HS-27A (cell line): ENCODE data around the gene MYO1B.

ENCODE experiments used
- DNase-seq: peaks from one replicate; pipeline ENCODE4 v3.0.0-alpha.2; 2012; ENCODE audit warnings: low read depth, missing footprints

Gene MYO1B

GRCh38 chr2:191262436-191262835 lies 17.2 kb downstream of the MYO1B start:
- no peak for DNase-seq

GRCh38 chr2:191263050-191263449 lies 17.8 kb downstream of the MYO1B start:
- no peak for DNase-seq

GRCh38 chr2:191264647-191265081 lies 19.5 kb downstream of the MYO1B start:
- DNase-seq: no peak

- DNase-seq: no peak
These were observed 20.3 kb downstream of the MYO1B start for GRCh38 chr2:191265311-191266170.

- no peak for DNase-seq
These were observed 21.0 kb downstream of the MYO1B start for GRCh38 chr2:191266201-191266600.

- no peak for DNase-seq
These were observed 23.4 kb downstream of the MYO1B start for GRCh38 chr2:191268596-191268995.

- DNase-seq: no peak
These were observed 25.3 kb downstream of the MYO1B start for GRCh38 chr2:191270306-191271161.

GRCh38 chr2:191272064-191272463 lies 26.9 kb downstream of the MYO1B start:
- DNase-seq: no peak

- DNase-seq: no peak
These were observed 29.2 kb downstream of the MYO1B start for GRCh38 chr2:191274413-191274815.

GRCh38 chr2:191276792-191277465 lies 31.7 kb downstream of the MYO1B start:
- no peak for DNase-seq

GRCh38 chr2:191280290-191280689 lies 35.1 kb downstream of the MYO1B start:
- no peak for DNase-seq

GRCh38 chr2:191280834-191281756 lies 35.9 kb downstream of the MYO1B start:
- DNase-seq: no peak

GRCh38 chr2:191285252-191285651 lies 40.0 kb downstream of the MYO1B start:
- DNase-seq: no peak

GRCh38 chr2:191287820-191288219 lies 42.6 kb downstream of the MYO1B start:
- no peak for DNase-seq

GRCh38 chr2:191289049-191289448 lies 43.8 kb downstream of the MYO1B start:
- DNase-seq: no peak

GRCh38 chr2:191291471-191291870 lies 46.3 kb downstream of the MYO1B start:
- no peak for DNase-seq

- DNase-seq: no peak
These were observed 47.7 kb downstream of the MYO1B start for GRCh38 chr2:191292869-191293268.

GRCh38 chr2:191295088-191295487 lies 49.9 kb downstream of the MYO1B start:
- no peak for DNase-seq

GRCh38 chr2:191296083-191297006 lies 51.1 kb downstream of the MYO1B start:
- DNase-seq: no peak

GRCh38 chr2:191297033-191297432 lies 51.8 kb downstream of the MYO1B start:
- no peak for DNase-seq
